ENCODE results near the gene CAPRIN1.
"Not testable (repeated sequence)": the region's sequence is repeated elsewhere in the genome, so short reads cannot be mapped to it uniquely, and the experiment has no call there.

Gene CAPRIN1

DNA sequence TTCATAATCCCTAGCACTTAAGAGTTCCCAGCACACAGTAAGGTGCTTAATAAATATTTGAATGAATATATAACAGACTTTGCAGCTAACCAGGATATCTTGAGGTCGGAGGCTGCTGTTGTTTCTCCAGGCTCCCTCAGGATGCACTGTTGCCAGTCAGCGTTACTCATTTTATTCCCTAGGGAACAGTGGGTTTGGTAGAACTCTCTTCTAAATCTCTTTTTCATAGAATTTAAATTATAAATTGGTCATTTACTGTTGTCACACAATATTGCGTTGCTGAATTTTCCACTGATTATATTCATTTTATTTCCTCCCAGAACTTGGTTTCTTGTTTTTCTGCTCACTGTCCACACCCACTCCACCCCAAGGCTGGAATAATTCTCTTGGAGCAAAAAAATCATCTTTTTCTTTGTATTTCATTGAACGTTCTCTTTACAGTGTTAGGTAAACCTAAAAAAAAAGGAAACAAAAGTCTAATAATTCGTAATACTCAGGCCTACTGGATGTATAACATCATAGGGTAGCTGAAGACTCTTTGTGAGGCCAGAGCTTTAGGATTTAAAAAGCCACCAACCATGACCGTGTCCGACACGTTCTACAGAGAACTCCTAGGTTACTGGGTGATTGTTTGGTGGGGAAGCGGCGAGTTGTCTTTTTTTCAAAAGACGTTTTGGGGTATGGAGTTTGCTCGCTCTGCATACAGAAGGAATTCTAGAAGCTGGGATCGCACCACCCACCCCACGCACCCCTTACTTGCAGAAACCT, 766 bp upstream of the CAPRIN1 start:
- H3K4me3 ChIP-seq (ENCODE audit: low read depth, low read length) = peak overlapping the region; percentile 100
- TF ChIP-seq, protein P1, sequence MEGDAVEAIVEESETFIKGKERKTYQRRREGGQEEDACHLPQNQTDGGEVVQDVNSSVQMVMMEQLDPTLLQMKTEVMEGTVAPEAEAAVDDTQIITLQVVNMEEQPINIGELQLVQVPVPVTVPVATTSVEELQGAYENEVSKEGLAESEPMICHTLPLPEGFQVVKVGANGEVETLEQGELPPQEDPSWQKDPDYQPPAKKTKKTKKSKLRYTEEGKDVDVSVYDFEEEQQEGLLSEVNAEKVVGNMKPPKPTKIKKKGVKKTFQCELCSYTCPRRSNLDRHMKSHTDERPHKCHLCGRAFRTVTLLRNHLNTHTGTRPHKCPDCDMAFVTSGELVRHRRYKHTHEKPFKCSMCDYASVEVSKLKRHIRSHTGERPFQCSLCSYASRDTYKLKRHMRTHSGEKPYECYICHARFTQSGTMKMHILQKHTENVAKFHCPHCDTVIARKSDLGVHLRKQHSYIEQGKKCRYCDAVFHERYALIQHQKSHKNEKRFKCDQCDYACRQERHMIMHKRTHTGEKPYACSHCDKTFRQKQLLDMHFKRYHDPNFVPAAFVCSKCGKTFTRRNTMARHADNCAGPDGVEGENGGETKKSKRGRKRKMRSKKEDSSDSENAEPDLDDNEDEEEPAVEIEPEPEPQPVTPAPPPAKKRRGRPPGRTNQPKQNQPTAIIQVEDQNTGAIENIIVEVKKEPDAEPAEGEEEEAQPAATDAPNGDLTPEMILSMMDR (IDR thresholded peaks at IDR 0.05; ENCODE audit: low read depth, low read length, missing control alignments) = no peak
- no peak for DNase-seq (ENCODE audit: low read depth)

DNA sequence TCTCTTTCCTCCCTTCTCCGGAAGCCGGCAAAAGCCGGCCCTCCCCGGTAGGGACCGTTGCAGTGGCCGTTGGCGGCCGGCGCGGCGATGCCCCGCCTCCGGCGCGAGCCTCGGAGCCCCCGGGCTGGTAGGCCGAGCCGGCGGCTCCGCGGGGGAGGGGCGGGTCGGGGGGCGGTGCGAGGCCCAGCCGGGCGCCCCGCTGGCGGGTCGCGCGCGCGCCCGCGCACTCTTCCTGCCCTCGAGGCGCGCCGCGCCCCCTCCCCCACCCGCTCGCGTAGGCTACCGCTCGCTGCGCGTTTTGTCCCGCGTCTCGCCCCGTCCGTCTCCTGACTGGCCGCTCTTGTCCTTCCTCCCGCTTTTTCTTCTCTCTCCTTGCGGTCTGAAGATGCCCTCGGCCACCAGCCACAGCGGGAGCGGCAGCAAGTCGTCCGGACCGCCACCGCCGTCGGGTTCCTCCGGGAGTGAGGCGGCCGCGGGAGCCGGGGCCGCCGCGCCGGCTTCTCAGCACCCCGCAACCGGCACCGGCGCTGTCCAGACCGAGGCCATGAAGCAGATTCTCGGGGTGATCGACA, 591 bp downstream of the CAPRIN1 start:
- H3K4me3 ChIP-seq (ENCODE audit: low read depth, low read length) = peak overlapping the region; percentile 100
- peak; percentile 55 for DNase-seq (ENCODE audit: low read depth)
- TF ChIP-seq, protein P1 (IDR thresholded peaks at IDR 0.05; ENCODE audit: low read depth, low read length, missing control alignments) = no peak

DNA sequence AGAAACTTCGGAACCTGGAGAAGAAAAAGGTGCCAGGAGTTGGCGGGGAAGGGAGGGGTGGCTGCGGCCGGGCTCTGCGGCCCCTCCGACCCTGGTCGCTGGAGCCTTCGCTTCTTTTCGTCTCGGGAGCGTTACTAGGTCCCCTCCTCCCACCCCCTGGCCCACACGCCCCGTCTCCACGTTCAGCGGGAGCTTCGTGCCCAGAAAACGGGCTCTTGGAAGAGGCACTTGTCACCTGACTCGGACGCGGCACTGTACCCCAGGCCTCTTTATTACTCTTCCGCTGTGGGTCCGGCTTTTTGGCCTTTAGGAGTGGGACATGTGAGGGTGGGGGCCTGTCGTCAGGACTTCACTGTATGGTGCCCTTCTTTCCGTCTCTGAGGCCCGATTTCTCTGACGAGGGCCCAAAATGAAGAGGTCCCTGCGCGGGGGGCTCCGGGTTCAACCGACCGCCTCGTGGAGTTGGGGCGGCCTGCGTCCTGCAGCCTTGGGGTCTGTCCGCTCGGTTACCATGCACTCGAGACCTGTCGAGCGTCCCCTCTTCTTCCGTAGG, 1.2 kb downstream of the CAPRIN1 start:
- TF ChIP-seq, protein P1 (IDR thresholded peaks at IDR 0.05; ENCODE audit: low read depth, low read length, missing control alignments) = no peak
- peak overlapping the region; percentile 100 for H3K4me3 ChIP-seq (ENCODE audit: low read depth, low read length)
- DNase-seq (ENCODE audit: low read depth) = no peak

DNA sequence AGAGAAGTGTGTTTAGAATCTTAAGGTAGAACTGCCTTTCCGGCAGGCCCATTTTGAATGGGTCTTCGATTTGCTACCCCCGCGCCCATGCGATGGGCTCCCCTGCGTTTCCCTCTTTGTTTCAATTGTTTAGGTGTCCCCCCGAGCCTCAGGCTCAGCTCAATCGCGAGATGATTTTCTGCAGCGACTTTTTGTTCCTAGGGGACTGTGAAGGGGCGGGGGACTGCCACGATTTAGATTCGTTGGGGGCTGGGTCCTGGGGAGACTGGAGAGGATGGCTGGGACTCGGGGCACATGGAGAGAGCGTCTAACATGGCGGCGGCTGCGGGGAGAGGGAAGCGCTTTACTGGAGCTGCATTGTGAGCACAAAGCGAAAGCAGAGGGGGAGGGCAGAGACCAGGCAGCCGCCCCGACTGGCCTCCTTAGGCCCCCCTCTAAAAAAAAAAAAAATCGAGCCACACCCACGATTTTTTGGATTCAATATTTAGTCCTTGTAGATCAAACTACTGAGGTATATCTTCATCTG, 1.7 kb downstream of the CAPRIN1 start:
- TF ChIP-seq, protein P1 (IDR thresholded peaks at IDR 0.05; ENCODE audit: low read depth, low read length, missing control alignments) = no peak
- DNase-seq (ENCODE audit: low read depth) = no peak
- H3K4me3 ChIP-seq (ENCODE audit: low read depth, low read length) = peak overlapping the region; percentile 100

DNA sequence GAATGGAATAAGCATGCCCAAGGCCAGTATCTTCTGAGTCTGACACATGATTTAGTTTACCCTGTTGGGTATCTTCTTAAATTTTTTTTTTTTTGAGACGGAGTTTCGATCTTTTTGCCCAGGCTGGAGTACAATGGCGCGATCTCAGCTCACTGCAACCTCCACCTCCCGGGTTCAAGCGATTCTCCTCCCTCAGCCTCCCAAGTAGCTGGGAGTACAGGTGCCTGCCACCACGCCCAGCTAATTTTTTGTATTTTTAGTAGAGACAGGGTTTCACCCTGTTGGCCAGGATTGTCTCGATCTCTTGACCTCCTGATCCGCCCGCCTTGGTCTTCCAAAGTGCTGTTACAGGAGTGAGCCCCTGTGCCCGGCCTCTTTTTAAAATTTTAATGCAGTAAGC, 2.8 kb downstream of the CAPRIN1 start:
- not testable (repeated sequence) for DNase-seq (ENCODE audit: low read depth)
- peak overlapping the region; percentile 100; the same call in 1 of the 2 replicates for H3K4me3 ChIP-seq (ENCODE audit: low read depth, low read length)

DNA sequence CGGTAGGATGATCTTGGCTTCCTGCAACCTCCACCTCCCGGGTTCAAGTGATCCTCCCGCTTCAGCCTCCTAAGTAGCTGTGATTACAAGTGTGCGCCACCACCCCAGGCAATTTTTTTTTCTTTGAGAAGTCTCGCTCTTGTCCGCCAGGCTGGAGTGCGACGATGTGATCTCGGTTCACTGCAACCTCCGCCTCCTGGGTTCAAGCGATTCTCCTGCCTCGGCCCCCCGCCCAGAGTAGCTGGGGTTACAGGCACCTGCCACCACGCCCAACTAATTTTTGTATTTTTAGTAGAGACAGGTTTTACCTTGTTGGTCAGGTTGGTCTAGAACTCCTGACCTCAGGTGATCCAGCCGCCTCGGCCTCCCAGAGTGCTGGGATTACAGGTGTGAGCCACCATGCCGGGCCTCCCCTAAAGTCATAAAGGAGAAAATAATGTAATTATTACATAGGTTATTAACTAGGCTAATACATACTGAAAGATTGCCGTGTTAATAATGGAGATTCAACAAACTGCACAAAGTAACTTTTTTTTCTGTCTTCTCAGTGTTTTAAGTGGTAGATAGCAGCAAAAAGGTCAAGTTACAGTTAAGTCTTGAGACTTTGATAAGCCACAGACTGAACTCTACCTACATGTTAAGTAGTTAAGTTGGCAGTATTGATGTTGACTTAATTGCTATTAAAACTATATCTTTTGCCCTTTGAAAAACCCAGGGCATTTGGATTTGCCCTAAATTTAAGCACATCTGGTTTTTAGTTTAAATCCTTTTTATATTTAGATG, 3.9 kb downstream of the CAPRIN1 start:
- DNase-seq (ENCODE audit: low read depth) = no peak
- H3K4me3 ChIP-seq (ENCODE audit: low read depth, low read length) = no peak overlapping the region; the same call in 1 of the 2 replicates
- TF ChIP-seq, protein P1 (IDR thresholded peaks at IDR 0.05; ENCODE audit: low read depth, low read length, missing control alignments) = no peak

DNA sequence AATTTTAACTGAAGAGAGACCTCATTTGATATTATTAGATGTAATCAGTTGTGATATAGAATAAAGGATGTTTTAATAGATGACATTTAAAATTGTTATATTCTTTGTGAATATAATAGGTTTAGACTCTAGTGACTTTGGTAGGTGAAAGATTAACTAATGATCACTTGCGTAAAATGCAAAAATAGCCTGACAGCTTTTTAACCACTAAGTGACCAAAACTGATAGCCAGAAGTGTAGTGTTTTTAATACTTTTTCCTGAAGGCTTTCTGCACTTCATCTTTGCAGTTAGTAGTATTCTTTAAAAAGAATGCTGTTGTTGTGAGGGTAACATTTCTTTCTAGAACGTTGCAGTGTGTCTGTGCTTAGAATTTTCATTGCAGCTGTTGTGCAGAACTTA, 5.1 kb downstream of the CAPRIN1 start:
- no peak for DNase-seq (ENCODE audit: low read depth)
- no peak overlapping the region for H3K4me3 ChIP-seq (ENCODE audit: low read depth, low read length)
- TF ChIP-seq, protein P1 (IDR thresholded peaks at IDR 0.05; ENCODE audit: low read depth, low read length, missing control alignments) = no peak

Data from GM12864 (cell line).